Occipital lobe (tissue), 2 donors: ENCODE measurements around the gene MAPKAPK2. TPM values are rescaled to one million over a fixed set of nuclear protein-coding genes. Genes with fewer than 3 reads are reported as not detected.

ENCODE experiments used
- DNase-seq: peaks from one replicate; lab custom pipeline; 2025; lab: John Stamatoyannopoulos, UW
- total RNA-seq: library from RNA; depleted of rRNA; stranded (reverse); fragments of >200 nt; gene quantifications from one replicate; pipeline ENCODE4 v1.2.3, GENCODE V29; 2014

MAPKAPK2 gene
- total RNA-seq, 1 donor from 2014 or later: 8.1 TPM

DNA sequence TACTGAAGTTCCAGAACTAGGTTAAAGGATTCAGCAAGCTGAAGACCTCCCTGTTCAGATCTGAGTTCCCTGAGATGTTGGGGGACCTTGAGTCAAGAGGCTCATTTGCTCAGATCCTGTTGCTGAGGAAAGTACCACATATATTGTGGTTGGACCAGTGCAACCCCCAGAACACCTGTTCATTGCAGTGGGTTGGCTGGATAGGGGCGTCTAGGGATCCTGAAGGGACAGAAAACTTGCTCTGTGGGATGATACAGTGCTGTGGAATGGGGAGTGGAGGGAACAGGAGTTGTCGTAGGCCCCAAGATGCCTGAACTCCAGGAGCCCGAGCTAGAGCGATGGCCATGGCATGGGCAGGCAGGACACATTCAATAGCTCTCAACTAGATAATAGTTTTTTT is 24.6 kb upstream of the MAPKAPK2 start:
- DNase-seq: no peak

DNA sequence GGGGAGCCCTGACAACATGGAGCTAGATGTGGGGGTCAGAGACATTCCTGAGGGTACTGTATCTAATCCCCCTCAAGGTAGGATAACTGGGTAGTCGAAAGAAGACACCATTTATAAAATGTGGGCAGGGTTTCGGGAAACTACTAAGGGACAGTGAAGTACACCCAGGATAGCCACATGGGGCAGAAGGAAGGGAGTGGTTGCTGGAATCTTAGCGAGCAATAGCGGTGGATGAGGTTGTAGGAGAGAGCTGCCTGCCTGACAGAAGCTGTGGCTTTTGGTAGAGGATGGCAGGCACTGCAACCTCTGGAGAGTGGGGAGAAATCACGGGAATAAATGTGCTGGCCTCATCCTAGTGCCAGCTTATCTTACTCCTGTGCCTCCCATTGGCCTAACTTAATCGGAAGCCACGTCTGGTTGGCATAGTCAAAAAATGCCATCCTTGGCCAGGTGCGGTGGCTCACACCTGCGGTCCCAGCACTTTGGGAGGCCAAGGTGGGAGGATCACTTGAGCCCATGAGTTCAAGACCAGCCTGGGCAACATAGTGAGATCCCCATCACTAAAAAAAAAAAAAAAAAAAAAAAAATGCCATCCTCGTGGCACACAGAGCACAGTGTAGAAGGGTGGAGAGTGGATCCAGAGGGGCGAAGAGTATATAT is 23.4 kb upstream of the MAPKAPK2 start:
- DNase-seq: no peak

DNA sequence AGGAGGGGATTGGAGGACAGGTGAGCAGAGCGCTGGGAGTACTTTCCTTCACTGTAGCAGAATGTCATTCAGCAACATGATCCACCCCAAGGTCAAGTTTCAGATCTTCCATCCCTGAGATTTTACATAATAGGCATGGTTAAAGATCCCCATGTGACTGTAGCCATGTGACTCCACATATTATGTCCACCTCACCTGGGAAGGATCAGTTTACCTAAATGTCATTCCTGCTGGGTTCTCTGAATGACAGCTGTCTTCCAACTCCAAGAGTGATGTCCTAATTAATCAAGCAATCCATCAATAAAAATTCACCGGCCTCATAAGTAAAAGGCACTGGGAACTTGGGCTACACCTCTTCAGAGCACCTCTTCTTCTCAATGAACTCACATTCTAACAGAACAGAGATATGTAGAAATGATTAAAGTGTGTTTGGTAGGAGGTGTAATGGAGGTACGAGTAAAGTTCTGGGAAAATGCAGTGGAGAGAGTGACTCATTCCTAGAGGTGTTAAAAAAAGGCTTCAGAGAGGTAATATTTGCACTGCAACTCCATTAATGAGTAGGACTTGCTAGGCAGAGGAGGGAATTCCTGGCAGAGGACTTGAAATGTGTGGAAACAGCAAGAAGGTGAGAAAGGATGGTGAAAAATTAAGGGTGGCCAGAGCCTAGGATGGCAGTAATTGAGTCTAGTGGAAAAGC is 22.2 kb upstream of the MAPKAPK2 start:
- no peak for DNase-seq

DNA sequence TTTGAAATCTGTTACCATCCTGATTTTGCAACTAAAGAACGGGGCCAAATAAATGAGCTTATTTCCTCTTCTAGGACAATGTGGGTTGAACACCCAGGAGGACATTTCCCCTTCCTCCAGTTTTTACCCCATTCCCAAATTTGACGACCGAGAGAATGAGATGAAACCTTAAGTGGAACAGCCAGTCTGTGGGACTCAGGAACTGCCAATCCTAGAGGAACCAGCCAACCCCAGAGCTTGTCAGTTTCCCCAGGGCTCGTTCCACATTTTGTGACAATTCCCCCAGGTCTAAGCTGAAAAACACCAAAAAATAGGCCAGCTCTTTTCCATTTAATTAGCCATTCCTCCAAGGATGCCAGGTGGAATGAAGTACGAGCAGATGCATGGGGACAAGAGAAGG is 21.3 kb upstream of the MAPKAPK2 start:
- no peak for DNase-seq

GRCh38 chr1:206663832-206664652 is 20.7 kb upstream of the MAPKAPK2 start:
- DNase-seq: no peak

GRCh38 chr1:206664740-206665139 is 20.0 kb upstream of the MAPKAPK2 start:
- DNase-seq: no peak

- DNase-seq: no peak
Measured at GRCh38 chr1:206666031-206666561, 18.6 kb upstream of the MAPKAPK2 start.

DNA sequence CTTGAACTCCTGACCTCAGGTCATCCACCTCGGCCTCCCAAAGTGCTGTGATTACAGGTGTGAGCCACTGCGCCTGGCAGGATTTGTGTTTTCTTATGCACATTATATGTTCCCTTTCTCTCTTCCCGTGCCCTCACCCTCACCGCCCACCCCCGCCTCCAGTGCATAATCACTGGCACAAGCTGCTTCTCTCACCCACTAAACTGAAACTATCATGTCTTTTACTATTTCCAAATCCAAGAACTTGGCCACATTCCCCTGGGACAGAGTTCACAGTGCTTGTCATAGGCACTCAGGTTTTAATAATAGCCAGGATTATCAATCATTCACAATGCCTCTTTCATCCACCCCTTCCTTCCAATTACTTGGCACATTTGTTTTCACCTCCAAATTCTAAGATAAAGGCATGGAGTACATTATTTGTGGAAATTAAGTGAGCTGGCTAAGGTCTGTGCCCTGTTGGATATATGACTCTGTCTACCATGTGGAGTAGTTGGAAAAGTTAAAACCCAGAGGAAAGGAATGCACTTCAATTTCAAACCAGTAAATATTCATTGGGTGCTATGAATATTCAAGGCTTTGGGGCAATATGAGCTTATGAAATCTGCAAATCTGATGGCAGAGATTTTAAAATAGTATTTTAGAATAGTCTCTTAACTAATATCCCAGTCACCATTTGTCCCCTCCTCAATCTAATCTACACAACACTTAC is 17.6 kb upstream of the MAPKAPK2 start:
- no peak for DNase-seq

DNA sequence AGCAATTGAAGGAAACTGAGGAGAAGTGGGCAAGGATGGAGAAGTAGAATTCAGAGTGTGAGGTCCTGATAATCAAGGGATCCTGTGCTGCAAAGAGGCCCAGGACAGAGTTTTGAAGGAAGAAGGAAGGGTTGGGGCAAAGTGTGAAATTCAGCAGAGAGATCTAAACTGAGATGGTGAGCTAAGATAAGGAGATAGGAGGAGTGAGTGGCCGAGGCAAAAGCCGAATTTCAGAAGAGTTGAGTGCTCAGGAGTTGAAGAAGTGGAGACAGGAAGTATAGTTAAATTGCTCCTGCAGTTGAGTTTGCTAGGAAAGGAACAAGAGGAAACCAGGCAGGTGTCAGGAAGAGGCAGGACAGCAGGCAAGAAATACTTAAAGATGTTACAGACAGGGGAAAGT is 16.4 kb upstream of the MAPKAPK2 start:
- DNase-seq: no peak

GRCh38 chr1:206668874-206669410 is 15.8 kb upstream of the MAPKAPK2 start:
- DNase-seq: no peak

DNA sequence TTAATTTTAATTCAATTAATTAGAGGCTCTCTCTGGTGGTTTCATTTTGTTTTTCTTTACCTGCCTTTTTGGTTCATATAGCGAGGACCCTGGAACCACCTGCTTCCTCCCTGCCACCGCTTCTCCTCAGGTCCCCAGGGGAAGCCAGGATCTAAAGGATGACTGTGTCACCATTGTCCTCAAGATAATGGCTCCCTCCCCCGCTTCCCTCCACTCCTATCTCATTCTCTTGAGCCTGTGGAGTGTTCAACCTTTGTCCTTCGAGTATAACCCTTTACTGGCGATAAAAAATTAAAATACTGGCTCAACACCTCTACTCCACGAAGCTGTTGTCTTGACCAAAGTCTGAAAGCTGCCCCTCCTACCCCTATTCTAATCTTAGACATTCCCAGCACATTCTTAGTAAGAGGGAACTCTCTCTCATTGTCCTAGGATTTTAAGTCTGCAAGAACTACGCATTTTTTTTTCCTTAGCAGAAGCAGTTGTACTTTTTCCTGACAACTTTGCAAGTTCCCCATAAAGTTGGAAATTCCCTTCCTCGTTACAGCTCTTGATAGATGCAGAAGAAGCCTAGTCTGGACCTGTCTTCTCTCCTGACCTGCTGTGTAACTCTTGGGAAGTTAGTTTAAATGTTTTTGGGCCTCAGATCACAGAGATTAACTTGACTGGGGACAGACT is 12.6 kb upstream of the MAPKAPK2 start:
- DNase-seq: no peak

- no peak for DNase-seq
Measured at GRCh38 chr1:206672844-206673758, 11.6 kb upstream of the MAPKAPK2 start.

DNA sequence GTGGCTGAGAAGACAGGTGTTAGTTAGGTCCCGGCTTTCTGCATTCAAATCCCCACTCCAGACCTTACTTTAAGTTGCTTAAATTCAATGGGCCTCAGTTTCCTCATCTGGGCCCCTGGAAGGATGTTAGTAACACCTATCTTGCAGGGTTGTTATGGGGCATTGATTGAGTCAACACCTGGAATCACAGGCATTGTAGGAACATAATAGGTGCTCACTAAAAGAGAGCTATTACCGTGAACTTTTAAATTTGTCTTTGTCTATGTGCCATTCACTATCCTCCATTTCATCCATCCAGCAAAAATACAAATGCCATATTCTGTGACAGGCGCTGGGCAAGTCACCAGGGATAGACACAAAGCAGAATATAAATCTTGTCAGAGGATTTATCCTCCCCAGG is 10.5 kb upstream of the MAPKAPK2 start:
- DNase-seq: no peak

DNA sequence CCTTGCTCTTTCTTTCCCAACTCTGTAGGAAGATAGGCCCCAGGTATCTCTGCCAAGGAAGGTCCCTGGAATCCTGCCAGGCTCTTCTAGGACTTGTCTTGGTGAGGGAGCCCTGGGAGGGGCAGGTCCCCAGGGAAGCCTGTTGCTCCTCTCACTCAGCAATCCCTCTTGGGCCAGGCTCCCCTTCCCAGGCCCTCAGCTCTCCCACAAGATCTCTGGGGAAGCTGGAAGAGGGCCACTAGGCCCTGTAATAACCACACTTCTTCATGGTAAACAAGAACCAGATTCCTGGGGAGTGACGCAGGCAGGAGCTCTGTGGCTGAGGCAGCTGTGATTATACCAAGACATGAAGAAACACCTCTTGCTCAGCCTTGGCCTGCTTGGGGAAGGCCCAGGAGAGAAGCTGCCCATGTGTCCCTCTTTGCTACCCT is 9.9 kb upstream of the MAPKAPK2 start:
- DNase-seq: no peak

DNA sequence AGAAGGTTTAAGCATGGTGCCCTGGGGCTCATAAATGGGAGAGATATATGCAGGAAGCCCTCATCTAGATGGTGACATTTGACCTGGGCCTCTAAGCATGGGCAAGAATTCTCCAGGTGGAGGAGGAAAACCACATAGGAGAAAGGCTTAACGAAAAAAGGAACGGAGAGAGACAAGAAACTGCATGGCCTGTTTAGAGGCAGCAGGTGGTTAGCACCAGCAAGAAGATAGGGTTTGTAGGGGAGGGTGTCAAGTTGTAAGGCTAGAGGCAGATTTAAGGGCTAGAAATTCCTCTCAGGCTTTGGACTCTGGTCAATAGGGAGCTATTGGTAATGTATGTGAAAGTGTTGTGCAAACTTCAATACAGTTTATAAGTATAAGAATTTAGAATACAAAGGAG is 8.2 kb upstream of the MAPKAPK2 start:
- no peak for DNase-seq

- DNase-seq: no peak
Measured at GRCh38 chr1:206678490-206678889, 6.2 kb upstream of the MAPKAPK2 start.

- DNase-seq: no peak
Measured at GRCh38 chr1:206679738-206680211, 4.9 kb upstream of the MAPKAPK2 start.

GRCh38 chr1:206680279-206680678 is 4.4 kb upstream of the MAPKAPK2 start:
- no peak for DNase-seq

DNA sequence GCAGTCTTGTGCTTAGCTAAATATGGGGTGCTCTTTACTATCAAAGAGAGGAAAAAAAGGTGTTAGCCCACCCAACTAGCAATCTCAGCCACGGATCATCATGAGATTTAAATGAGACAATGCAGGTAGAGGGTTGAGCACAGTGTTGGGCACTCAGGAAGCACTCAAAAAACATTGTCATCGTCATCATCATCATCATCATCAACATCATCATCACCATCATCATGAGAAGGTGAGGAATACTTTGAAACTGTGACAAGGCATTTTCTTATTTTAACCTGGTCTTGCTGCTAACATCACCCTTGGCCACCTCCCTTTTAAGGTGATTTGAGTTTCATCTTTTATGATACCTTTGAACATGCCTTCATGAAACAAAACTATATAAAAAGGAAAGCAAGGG is 3.3 kb upstream of the MAPKAPK2 start:
- no peak for DNase-seq
